ENCODE measurements around the gene SLC22A7.
A peak's percentile ranks its signal among the peaks of the same experiment; 100 is the strongest.
"Not testable (repeated sequence)": the region's sequence is repeated elsewhere in the genome, so short reads cannot be mapped to it uniquely, and the experiment has no call there.

Gene SLC22A7

GRCh38 chr6:43302126-43302525 lies 4.1 kb downstream of the SLC22A7 start:
- DNase-seq (ENCODE audit: low read depth) = no peak

GRCh38 chr6:43303006-43303405 lies 4.9 kb downstream of the SLC22A7 start:
- not testable (repeated sequence) for DNase-seq (ENCODE audit: low read depth)

- no peak for DNase-seq (ENCODE audit: low read depth)
Measured at GRCh38 chr6:43303751-43304331, 5.8 kb downstream of the SLC22A7 start.

- no peak for DNase-seq (ENCODE audit: low read depth)
Measured at GRCh38 chr6:43304361-43304760, 6.3 kb downstream of the SLC22A7 start.

- no peak for DNase-seq (ENCODE audit: low read depth)
Measured at GRCh38 chr6:43304882-43305281, 6.8 kb downstream of the SLC22A7 start.

- no peak for DNase-seq (ENCODE audit: low read depth)
Measured at GRCh38 chr6:43306086-43306485, 8.0 kb downstream of the SLC22A7 start.

- DNase-seq (ENCODE audit: low read depth) = no peak
Measured at GRCh38 chr6:43307451-43308100, 9.5 kb downstream of the SLC22A7 start.

GRCh38 chr6:43308101-43308989 lies 10.3 kb downstream of the SLC22A7 start, which contains the start of gene CRIP3:
Gene CRIP3, minus strand, starts transcription at chr6:43308826. Its CDS starts 34 bp downstream, at chr6:43308792.
- DNase-seq (ENCODE audit: low read depth) = peak; percentile 32

- no peak for DNase-seq (ENCODE audit: low read depth)
Measured at GRCh38 chr6:43308990-43309477, 11.0 kb downstream of the SLC22A7 start.

GRCh38 chr6:43310134-43310533 lies 12.1 kb downstream of the SLC22A7 start:
- no peak for DNase-seq (ENCODE audit: low read depth)

GRCh38 chr6:43310624-43311023 lies 12.6 kb downstream of the SLC22A7 start:
- no peak for DNase-seq (ENCODE audit: low read depth)

- no peak for DNase-seq (ENCODE audit: low read depth)
Measured at GRCh38 chr6:43311666-43312065, 13.6 kb downstream of the SLC22A7 start.

- DNase-seq (ENCODE audit: low read depth) = no peak
Measured at GRCh38 chr6:43313813-43314212, 15.8 kb downstream of the SLC22A7 start.

- no peak for DNase-seq (ENCODE audit: low read depth)
Measured at GRCh38 chr6:43318011-43318410, 20.0 kb downstream of the SLC22A7 start.

GRCh38 chr6:43325876-43326275 lies 27.8 kb downstream of the SLC22A7 start:
- DNase-seq (ENCODE audit: low read depth) = no peak

GRCh38 chr6:43328528-43328927 lies 30.5 kb downstream of the SLC22A7 start:
- no peak for DNase-seq (ENCODE audit: low read depth)

- DNase-seq (ENCODE audit: low read depth) = no peak
Measured at GRCh38 chr6:43331470-43331869, 33.4 kb downstream of the SLC22A7 start.

- no peak for DNase-seq (ENCODE audit: low read depth)
Measured at GRCh38 chr6:43331891-43332290, 33.8 kb downstream of the SLC22A7 start.

- DNase-seq (ENCODE audit: low read depth) = no peak
Measured at GRCh38 chr6:43334466-43335095, 36.5 kb downstream of the SLC22A7 start.

GRCh38 chr6:43335469-43335868 lies 37.4 kb downstream of the SLC22A7 start:
- no peak for DNase-seq (ENCODE audit: low read depth)

- no peak for DNase-seq (ENCODE audit: low read depth)
Measured at GRCh38 chr6:43336382-43336781, 38.3 kb downstream of the SLC22A7 start.

- DNase-seq (ENCODE audit: low read depth) = no peak
Measured at GRCh38 chr6:43338243-43338642, 40.2 kb downstream of the SLC22A7 start.
